GM23338 (cell line): ENCODE measurements around the gene RPH3AL. TPM values are rescaled to one million over a fixed set of nuclear protein-coding genes. Genes with fewer than 3 reads are reported as not detected.

ENCODE experiments used
- ATAC-seq: fragments of 200-7000 bp; cut with Tn5 transposase; 3 replicates; pipeline ENCODE4 v1.9.1; 2020
- DNase-seq: peaks from one replicate; pipeline ENCODE4 v3.0.0-alpha.2; 2015; ENCODE audit warnings: low spot score
- H2AFZ ChIP-seq: fragments of 200-600 bp; sonication (generic); 2 replicates; pipeline ENCODE4 v1.8.0; 2016; ENCODE audit warnings: antibody characterized with exemption, mild to moderate bottlenecking, moderate library complexity
- H3F3A ChIP-seq: fragments of 200-600 bp; sonication (generic); replicated peaks from 2 replicates; pipeline ENCODE4 v1.8.0; 2017; ENCODE audit warnings: antibody characterized with exemption, mixed run types, low read depth
- H3K27ac ChIP-seq: fragments of 200-600 bp; sonication (generic); 2 replicates; pipeline ENCODE4 v1.6.1; 2016; ENCODE audit warnings: low read depth
- H3K27me3 ChIP-seq: fragments of 200-600 bp; sonication (generic); 2 replicates; pipeline ENCODE4 v1.8.0; 2016; ENCODE audit warnings: mild to moderate bottlenecking, mixed run types, moderate library complexity; ENCODE audit not compliant: insufficient read depth
- H3K36me3 ChIP-seq: fragments of 200-600 bp; sonication (generic); 2 replicates; pipeline ENCODE4 v1.8.0; 2016; ENCODE audit warnings: mild to moderate bottlenecking; ENCODE audit not compliant: insufficient read depth
- H3K4me1 ChIP-seq: fragments of 200-600 bp; sonication (generic); 2 replicates; pipeline ENCODE4 v1.8.0; 2016; ENCODE audit warnings: mild to moderate bottlenecking, moderate library complexity; ENCODE audit not compliant: insufficient read depth
- H3K4me2 ChIP-seq: fragments of 200-600 bp; sonication (generic); 2 replicates; pipeline ENCODE4 v1.7.1; 2017; ENCODE audit warnings: mixed run types
- H3K4me3 ChIP-seq: fragments of 200-600 bp; sonication (generic); 2 replicates; pipeline ENCODE4 v1.6.1; 2016; ENCODE audit warnings: mixed run types
- H3K79me2 ChIP-seq: fragments of 200-600 bp; sonication (generic); replicated peaks from 2 replicates; pipeline ENCODE4 v1.8.0; 2017; ENCODE audit warnings: mild to moderate bottlenecking; ENCODE audit not compliant: insufficient read depth
- H3K9me2 ChIP-seq: fragments of 200-600 bp; sonication (generic); 2 replicates; pipeline ENCODE4 v1.8.0; 2017; ENCODE audit not compliant: insufficient read depth
- H4K20me1 ChIP-seq: fragments of 200-600 bp; sonication (generic); replicated peaks from 2 replicates; pipeline ENCODE4 v1.8.0; 2017; ENCODE audit warnings: mild to moderate bottlenecking; ENCODE audit not compliant: insufficient read depth
- H3K27ac Mint-ChIP-seq: 2 replicates; pipeline ENCODE4 v1.8.0; 2020; ENCODE audit warnings: inconsistent platforms, mild to moderate bottlenecking, moderate library complexity, mixed read lengths
- H3K27me3 Mint-ChIP-seq: 3 replicates; pipeline ENCODE4 v1.8.0; 2022; ENCODE audit warnings: low read depth, mild to moderate bottlenecking, moderate library complexity, mixed read lengths, inconsistent platforms; ENCODE audit not compliant: insufficient read depth, poor library complexity
- H3K36me3 Mint-ChIP-seq: 3 replicates; pipeline ENCODE4 v1.8.0; 2021; ENCODE audit warnings: low read depth, mild to moderate bottlenecking, inconsistent platforms, moderate library complexity, mixed read lengths
- H3K4me1 Mint-ChIP-seq: 3 replicates; pipeline ENCODE4 v1.8.0; 2020; ENCODE audit warnings: mild to moderate bottlenecking, inconsistent platforms, mixed read lengths
- H3K4me3 Mint-ChIP-seq: 3 replicates; pipeline ENCODE4 v1.8.0; 2021; ENCODE audit warnings: moderate library complexity, mild to moderate bottlenecking, inconsistent platforms, mixed read lengths
- H3K9me3 Mint-ChIP-seq: 3 replicates; pipeline ENCODE4 v1.8.0; 2020; ENCODE audit warnings: moderate library complexity, mild to moderate bottlenecking, inconsistent platforms, mixed read lengths
- CREB1 ChIP-seq: fragments of 250-450 bp; sonication (Bioruptor Pico); IDR thresholded peaks from 2 replicates; pipeline ENCODE4 v1.5.0; 2020; ENCODE audit warnings: low read depth, mild to moderate bottlenecking, moderate library complexity
- ETS1 ChIP-seq: IDR thresholded peaks from 2 replicates; pipeline ENCODE4 v1.6.1; 2016; ENCODE audit warnings: antibody characterized with exemption
- EZH2 ChIP-seq: fragments of 200-600 bp; sonication (generic); IDR thresholded peaks from one replicate; pipeline ENCODE4 v1.8.0; 2017; ENCODE audit warnings: antibody characterized with exemption, mild to moderate bottlenecking, low read depth; ENCODE audit not compliant: unreplicated experiment
- EZH2phosphoT487 ChIP-seq: fragments of 200-600 bp; sonication (generic); IDR thresholded peaks from one replicate; pipeline ENCODE4 v1.8.1; 2018; ENCODE audit warnings: antibody characterized with exemption; ENCODE audit not compliant: unreplicated experiment
- JUNB ChIP-seq: IDR thresholded peaks from one replicate; pipeline ENCODE4 v1.6.1; 2016; ENCODE audit warnings: antibody characterized with exemption; ENCODE audit not compliant: unreplicated experiment
- NANOG ChIP-seq: IDR thresholded peaks from 2 replicates; pipeline ENCODE4 v1.6.1; 2016; ENCODE audit warnings: antibody characterized with exemption, borderline replicate concordance
- POLR2AphosphoS5 ChIP-seq: IDR thresholded peaks from 2 replicates; pipeline ENCODE4 v1.6.1; 2016; ENCODE audit warnings: antibody characterized with exemption, low read depth
- STAT1 ChIP-seq: IDR thresholded peaks from one replicate; pipeline ENCODE4 v1.6.1; 2016; ENCODE audit warnings: antibody characterized with exemption; ENCODE audit not compliant: unreplicated experiment
- polyA plus RNA-seq: library from polyadenylated mRNA; unstranded; fragments of >200 nt; fragmentation: Nextera tagmentation; extraction: Ambion mirVana; gene quantifications from 2 replicates; pipeline ENCODE4 v1.2.1, GENCODE V29; 2016
- total RNA-seq: library from RNA; depleted of rRNA; stranded (reverse); fragments of >200 nt; shearing (Covaris generic); gene quantifications from 2 replicates; pipeline ENCODE4 v1.2.3, GENCODE V29; 2014
- TF ChIP-seq, protein P1 (sequence below): IDR thresholded peaks from one replicate; pipeline ENCODE4 v1.6.1; 2018; ENCODE audit warnings: antibody characterized with exemption; ENCODE audit not compliant: unreplicated experiment
- TF ChIP-seq, protein P2 (sequence below), 2 experiments: fragments of 200-600 bp in 1 of 2; sonication (generic) in 1 of 2; conservative IDR thresholded peaks; 2 replicates each; pipeline versions ENCODE4 v1.5.1 to v1.6.1; 2016 to 2017; ENCODE audit warnings: antibody characterized with exemption in 2 of 2, low read depth in 2 of 2, mild to moderate bottlenecking in 2 of 2, moderate library complexity in 1 of 2
- TF ChIP-seq, protein P3 (sequence below): fragments of 250-450 bp; sonication (Bioruptor Pico); IDR thresholded peaks from 2 replicates; pipeline ENCODE4 v1.5.0; 2020; ENCODE audit warnings: mild to moderate bottlenecking, moderate library complexity

RPH3AL gene
- total and polyA plus RNA-seq, 2 experiments from 2014 or later, result 2.7 to 6.3 TPM

GRCh38 chr17:340074-340473 is 12.5 kb downstream of the RPH3AL start (continued):
- TF ChIP-seq, protein P1, sequence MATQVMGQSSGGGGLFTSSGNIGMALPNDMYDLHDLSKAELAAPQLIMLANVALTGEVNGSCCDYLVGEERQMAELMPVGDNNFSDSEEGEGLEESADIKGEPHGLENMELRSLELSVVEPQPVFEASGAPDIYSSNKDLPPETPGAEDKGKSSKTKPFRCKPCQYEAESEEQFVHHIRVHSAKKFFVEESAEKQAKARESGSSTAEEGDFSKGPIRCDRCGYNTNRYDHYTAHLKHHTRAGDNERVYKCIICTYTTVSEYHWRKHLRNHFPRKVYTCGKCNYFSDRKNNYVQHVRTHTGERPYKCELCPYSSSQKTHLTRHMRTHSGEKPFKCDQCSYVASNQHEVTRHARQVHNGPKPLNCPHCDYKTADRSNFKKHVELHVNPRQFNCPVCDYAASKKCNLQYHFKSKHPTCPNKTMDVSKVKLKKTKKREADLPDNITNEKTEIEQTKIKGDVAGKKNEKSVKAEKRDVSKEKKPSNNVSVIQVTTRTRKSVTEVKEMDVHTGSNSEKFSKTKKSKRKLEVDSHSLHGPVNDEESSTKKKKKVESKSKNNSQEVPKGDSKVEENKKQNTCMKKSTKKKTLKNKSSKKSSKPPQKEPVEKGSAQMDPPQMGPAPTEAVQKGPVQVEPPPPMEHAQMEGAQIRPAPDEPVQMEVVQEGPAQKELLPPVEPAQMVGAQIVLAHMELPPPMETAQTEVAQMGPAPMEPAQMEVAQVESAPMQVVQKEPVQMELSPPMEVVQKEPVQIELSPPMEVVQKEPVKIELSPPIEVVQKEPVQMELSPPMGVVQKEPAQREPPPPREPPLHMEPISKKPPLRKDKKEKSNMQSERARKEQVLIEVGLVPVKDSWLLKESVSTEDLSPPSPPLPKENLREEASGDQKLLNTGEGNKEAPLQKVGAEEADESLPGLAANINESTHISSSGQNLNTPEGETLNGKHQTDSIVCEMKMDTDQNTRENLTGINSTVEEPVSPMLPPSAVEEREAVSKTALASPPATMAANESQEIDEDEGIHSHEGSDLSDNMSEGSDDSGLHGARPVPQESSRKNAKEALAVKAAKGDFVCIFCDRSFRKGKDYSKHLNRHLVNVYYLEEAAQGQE, result no peak
- TF ChIP-seq STAT1, result no peak
- no peak for TF ChIP-seq NANOG

DNA sequence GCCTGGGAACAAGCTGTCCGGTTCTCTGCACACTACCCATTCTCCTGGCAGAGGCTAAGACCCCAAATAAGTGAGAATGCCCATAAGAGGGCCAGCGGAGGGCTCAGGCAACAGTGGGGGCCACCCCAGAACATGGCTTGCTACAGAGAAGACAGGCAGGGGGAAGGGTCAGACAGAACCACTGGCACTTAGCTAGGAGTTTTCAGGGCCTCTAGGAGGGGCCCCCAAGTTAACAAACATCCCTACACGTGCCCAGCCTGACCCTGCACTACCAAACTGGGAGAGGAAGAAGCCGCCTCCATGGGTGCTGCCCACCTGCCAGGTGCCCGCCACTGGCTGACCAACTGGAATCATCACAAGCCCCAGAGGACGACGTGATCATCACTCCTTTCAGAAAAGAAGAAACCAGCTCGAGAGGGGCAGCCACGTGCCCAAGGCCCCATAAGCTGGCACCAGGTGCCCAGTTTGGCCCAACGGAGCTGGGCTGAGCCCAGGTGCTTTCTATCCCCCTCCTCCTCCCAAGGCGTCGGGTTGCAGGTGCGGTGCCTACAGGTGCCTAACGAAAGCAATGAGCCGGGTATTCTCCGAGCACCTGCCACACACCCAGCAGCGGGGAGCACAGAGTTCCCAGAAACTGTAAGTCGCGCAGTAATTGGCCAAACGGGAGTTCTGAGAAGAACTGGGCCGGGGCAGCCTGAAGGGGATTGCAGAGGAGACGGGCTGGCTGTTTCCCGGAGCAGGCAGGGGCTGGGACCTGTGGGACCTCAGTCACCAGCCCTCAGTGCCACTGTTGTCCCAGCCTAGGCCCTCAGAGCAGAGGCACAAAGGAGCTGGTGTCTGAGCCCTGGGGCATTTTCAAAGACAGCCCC is 13.2 kb downstream of the RPH3AL start:
- peak; percentile 35 for DNase-seq
- peak; percentile 22 for ATAC-seq
- no peak for TF ChIP-seq NANOG
- TF ChIP-seq STAT1, result no peak
- TF ChIP-seq, protein P2, sequence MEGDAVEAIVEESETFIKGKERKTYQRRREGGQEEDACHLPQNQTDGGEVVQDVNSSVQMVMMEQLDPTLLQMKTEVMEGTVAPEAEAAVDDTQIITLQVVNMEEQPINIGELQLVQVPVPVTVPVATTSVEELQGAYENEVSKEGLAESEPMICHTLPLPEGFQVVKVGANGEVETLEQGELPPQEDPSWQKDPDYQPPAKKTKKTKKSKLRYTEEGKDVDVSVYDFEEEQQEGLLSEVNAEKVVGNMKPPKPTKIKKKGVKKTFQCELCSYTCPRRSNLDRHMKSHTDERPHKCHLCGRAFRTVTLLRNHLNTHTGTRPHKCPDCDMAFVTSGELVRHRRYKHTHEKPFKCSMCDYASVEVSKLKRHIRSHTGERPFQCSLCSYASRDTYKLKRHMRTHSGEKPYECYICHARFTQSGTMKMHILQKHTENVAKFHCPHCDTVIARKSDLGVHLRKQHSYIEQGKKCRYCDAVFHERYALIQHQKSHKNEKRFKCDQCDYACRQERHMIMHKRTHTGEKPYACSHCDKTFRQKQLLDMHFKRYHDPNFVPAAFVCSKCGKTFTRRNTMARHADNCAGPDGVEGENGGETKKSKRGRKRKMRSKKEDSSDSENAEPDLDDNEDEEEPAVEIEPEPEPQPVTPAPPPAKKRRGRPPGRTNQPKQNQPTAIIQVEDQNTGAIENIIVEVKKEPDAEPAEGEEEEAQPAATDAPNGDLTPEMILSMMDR (conservative IDR thresholded peaks at IDR 0.05; ENCODE audit: low read depth in 2 of 2), result no peak
- TF ChIP-seq, protein P3, sequence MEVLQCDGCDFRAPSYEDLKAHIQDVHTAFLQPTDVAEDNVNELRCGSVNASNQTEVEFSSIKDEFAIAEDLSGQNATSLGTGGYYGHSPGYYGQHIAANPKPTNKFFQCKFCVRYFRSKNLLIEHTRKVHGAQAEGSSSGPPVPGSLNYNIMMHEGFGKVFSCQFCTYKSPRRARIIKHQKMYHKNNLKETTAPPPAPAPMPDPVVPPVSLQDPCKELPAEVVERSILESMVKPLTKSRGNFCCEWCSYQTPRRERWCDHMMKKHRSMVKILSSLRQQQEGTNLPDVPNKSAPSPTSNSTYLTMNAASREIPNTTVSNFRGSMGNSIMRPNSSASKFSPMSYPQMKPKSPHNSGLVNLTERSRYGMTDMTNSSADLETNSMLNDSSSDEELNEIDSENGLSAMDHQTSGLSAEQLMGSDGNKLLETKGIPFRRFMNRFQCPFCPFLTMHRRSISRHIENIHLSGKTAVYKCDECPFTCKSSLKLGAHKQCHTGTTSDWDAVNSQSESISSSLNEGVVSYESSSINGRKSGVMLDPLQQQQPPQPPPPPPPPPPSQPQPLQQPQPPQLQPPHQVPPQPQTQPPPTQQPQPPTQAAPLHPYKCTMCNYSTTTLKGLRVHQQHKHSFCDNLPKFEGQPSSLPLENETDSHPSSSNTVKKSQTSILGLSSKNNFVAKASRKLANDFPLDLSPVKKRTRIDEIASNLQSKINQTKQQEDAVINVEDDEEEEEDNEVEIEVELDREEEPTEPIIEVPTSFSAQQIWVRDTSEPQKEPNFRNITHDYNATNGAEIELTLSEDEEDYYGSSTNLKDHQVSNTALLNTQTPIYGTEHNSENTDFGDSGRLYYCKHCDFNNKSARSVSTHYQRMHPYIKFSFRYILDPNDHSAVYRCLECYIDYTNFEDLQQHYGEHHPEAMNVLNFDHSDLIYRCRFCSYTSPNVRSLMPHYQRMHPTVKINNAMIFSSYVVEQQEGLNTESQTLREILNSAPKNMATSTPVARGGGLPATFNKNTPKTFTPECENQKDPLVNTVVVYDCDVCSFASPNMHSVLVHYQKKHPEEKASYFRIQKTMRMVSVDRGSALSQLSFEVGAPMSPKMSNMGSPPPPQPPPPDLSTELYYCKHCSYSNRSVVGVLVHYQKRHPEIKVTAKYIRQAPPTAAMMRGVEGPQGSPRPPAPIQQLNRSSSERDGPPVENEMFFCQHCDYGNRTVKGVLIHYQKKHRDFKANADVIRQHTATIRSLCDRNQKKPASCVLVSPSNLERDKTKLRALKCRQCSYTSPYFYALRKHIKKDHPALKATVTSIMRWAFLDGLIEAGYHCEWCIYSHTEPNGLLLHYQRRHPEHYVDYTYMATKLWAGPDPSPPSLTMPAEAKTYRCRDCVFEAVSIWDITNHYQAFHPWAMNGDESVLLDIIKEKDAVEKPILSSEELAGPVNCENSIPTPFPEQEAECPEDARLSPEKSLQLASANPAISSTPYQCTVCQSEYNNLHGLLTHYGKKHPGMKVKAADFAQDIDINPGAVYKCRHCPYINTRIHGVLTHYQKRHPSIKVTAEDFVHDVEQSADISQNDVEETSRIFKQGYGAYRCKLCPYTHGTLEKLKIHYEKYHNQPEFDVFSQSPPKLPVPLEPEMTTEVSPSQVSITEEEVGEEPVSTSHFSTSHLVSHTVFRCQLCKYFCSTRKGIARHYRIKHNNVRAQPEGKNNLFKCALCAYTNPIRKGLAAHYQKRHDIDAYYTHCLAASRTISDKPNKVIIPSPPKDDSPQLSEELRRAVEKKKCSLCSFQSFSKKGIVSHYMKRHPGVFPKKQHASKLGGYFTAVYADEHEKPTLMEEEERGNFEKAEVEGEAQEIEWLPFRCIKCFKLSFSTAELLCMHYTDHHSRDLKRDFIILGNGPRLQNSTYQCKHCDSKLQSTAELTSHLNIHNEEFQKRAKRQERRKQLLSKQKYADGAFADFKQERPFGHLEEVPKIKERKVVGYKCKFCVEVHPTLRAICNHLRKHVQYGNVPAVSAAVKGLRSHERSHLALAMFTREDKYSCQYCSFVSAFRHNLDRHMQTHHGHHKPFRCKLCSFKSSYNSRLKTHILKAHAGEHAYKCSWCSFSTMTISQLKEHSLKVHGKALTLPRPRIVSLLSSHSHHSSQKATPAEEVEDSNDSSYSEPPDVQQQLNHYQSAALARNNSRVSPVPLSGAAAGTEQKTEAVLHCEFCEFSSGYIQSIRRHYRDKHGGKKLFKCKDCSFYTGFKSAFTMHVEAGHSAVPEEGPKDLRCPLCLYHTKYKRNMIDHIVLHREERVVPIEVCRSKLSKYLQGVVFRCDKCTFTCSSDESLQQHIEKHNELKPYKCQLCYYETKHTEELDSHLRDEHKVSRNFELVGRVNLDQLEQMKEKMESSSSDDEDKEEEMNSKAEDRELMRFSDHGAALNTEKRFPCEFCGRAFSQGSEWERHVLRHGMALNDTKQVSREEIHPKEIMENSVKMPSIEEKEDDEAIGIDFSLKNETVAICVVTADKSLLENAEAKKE (CRISPR knock-in tag), result no peak
- no peak for TF ChIP-seq EZH2phosphoT487
- TF ChIP-seq POLR2AphosphoS5, result no peak
- no peak for TF ChIP-seq CREB1
- no peak for TF ChIP-seq EZH2
- no peak for TF ChIP-seq JUNB
- TF ChIP-seq ETS1, result no peak

More for the DNA sequence above, 13.2 kb downstream of the RPH3AL start:
- Histone ChIP-seq H3F3A (no peaks in the 10 kb centered on the region), H2AFZ (no peak overlapping the region), H3K4me3 (no peak overlapping the region), H4K20me1 (no peaks in the 10 kb centered on the region), H3K9me2 (no peaks in the 10 kb centered on the region), H3K4me2 (no peak overlapping the region), H3K27ac (no peak overlapping the region), H3K4me1 (peaks cover 16% of the 10 kb centered on the region), H3K27me3 (no peaks in the 10 kb centered on the region), H3K36me3 (no peaks in the 10 kb centered on the region), H3K79me2 (no peaks in the 10 kb centered on the region)
- no peaks in the 10 kb centered on the region; the same call in 2 of the 3 replicates for H3K36me3 Mint-ChIP-seq
- H3K4me3 Mint-ChIP-seq, result no peak overlapping the region
- H3K9me3 Mint-ChIP-seq, result no peaks in the 10 kb centered on the region
- peaks cover 13% of the 10 kb centered on the region for H3K27me3 Mint-ChIP-seq
- peaks cover 29% of the 10 kb centered on the region for H3K4me1 Mint-ChIP-seq
- H3K27ac Mint-ChIP-seq, result no peak overlapping the region
